ENCODE results near the gene ZNF669. TPM values are rescaled to one million over a fixed set of nuclear protein-coding genes. Genes with fewer than 3 reads are reported as not detected.

ZNF669 gene
- total RNA-seq, 1 donor from 2014 or later, result 19.8 TPM

DNA sequence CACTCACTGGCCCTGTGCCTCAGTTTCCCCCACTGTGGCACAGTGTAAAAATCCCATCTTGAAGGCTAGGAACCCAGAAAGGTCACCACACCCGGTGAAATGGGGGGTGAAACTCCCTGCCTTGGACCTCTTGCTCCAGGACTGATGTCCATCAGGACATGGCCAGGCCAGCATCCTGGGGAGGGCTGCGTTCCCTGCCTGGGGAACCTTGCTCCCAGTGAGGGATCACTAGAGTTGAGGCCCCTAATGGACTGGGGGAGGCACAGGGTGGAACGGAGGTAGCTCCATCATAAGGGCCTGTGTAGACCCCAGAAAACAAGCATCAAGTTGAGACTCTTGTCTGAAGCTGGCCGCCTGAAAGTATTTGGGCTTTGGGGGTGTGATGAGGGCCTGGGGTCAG lies 15.2 kb downstream of the ZNF669 start:
- peak; percentile 52 for DNase-seq (ENCODE audit: extremely low spot score, unreplicated experiment)
- Mint-ChIP-seq H3K9me3 (no peaks in the 10 kb centered on the region), H3K27me3 (no peaks in the 10 kb centered on the region), H3K27ac (no peak overlapping the region), H3K36me3 (no peaks in the 10 kb centered on the region), H3K4me1 (ENCODE audit: unreplicated experiment) (no peaks in the 10 kb centered on the region), H3K4me3 (no peak overlapping the region)
- TF ChIP-seq, protein P1, sequence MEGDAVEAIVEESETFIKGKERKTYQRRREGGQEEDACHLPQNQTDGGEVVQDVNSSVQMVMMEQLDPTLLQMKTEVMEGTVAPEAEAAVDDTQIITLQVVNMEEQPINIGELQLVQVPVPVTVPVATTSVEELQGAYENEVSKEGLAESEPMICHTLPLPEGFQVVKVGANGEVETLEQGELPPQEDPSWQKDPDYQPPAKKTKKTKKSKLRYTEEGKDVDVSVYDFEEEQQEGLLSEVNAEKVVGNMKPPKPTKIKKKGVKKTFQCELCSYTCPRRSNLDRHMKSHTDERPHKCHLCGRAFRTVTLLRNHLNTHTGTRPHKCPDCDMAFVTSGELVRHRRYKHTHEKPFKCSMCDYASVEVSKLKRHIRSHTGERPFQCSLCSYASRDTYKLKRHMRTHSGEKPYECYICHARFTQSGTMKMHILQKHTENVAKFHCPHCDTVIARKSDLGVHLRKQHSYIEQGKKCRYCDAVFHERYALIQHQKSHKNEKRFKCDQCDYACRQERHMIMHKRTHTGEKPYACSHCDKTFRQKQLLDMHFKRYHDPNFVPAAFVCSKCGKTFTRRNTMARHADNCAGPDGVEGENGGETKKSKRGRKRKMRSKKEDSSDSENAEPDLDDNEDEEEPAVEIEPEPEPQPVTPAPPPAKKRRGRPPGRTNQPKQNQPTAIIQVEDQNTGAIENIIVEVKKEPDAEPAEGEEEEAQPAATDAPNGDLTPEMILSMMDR (conservative IDR thresholded peaks at IDR 0.05), result no peak

GRCh38 chr1:247087256-247087655 lies 16.9 kb downstream of the ZNF669 start:
- Mint-ChIP-seq H3K27me3 (no peaks in the 10 kb centered on the region), H3K9me3 (no peaks in the 10 kb centered on the region), H3K27ac (no peak overlapping the region), H3K4me3 (no peak overlapping the region), H3K4me1 (ENCODE audit: unreplicated experiment) (no peaks in the 10 kb centered on the region), H3K36me3 (no peaks in the 10 kb centered on the region)
- DNase-seq (ENCODE audit: extremely low spot score, unreplicated experiment), result peak; percentile 57
- TF ChIP-seq, protein P1 (conservative IDR thresholded peaks at IDR 0.05), result no peak

DNA sequence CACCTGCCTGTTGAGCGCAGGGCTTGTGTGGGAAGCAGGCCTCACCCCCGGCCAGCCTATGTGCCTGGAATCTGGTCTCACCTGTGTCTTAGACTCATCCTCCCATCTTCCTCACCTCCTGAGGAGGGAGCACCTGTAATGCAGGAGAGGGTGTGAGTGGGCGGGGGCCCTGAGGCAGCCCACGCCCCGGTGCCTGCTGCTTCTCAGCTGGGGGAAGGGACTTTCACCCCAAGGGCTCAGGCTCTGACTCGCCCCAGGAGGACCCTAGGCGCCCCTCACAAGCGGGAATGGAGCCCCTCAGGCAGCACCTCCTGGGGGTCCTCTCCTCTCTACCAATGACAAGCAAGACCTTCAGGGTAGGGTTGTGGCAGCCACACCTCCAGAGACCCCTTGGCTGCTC lies 18.8 kb downstream of the ZNF669 start:
- H3K27me3 Mint-ChIP-seq, result no peaks in the 10 kb centered on the region
- no peaks in the 10 kb centered on the region for H3K4me1 Mint-ChIP-seq (ENCODE audit: unreplicated experiment)
- no peak overlapping the region for H3K4me3 Mint-ChIP-seq
- no peak overlapping the region for H3K27ac Mint-ChIP-seq
- no peak for DNase-seq (ENCODE audit: extremely low spot score, unreplicated experiment)
- no peaks in the 10 kb centered on the region for H3K36me3 Mint-ChIP-seq
- TF ChIP-seq, protein P1 (conservative IDR thresholded peaks at IDR 0.05), result no peak
- H3K9me3 Mint-ChIP-seq, result no peaks in the 10 kb centered on the region

DNA sequence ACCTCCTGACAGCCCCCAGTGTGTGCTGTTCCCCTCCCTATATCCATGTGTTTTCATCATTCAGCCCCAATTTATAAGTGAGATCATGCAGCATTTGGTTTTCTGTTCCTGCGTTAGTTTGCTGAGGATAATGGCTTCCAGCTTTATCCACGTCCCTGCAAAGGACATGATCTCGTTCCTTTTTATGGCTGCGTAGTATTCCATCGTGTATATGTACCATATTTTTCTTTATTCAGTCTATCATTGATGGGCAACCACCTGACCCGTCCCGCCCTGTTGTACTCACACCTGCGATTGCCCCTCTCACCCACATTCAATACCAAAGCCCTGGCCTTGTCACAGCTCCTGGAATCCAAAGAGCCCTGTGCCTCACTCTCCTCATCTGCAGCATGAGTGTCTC lies 19.4 kb downstream of the ZNF669 start:
- no peaks in the 10 kb centered on the region for H3K36me3 Mint-ChIP-seq
- H3K27me3 Mint-ChIP-seq, result no peaks in the 10 kb centered on the region
- no peaks in the 10 kb centered on the region for H3K4me1 Mint-ChIP-seq (ENCODE audit: unreplicated experiment)
- no peak overlapping the region for H3K27ac Mint-ChIP-seq
- TF ChIP-seq, protein P1 (conservative IDR thresholded peaks at IDR 0.05), result no peak
- H3K4me3 Mint-ChIP-seq, result no peak overlapping the region
- no peak for DNase-seq (ENCODE audit: extremely low spot score, unreplicated experiment)
- H3K9me3 Mint-ChIP-seq, result no peaks in the 10 kb centered on the region

GRCh38 chr1:247079141-247079874 lies 24.8 kb downstream of the ZNF669 start:
- Mint-ChIP-seq H3K27me3 (no peaks in the 10 kb centered on the region), H3K4me3 (peak overlapping the region; percentile 91), H3K27ac (peak overlapping the region; percentile 86), H3K4me1 (ENCODE audit: unreplicated experiment) (peaks cover 16% of the 10 kb centered on the region), H3K36me3 (peaks cover 24% of the 10 kb centered on the region), H3K9me3 (peaks cover 9% of the 10 kb centered on the region)
- no peak for DNase-seq (ENCODE audit: extremely low spot score, unreplicated experiment)
- TF ChIP-seq, protein P1 (conservative IDR thresholded peaks at IDR 0.05), result no peak

All from type B pancreatic cell (in vitro differentiated cells).